Measurements from ENCODE around the gene GINS2.

- peak; percentile 52 to 56 for TF ChIP-seq CTCF (conservative IDR thresholded peaks at IDR 0.05 in 1 of 2, IDR thresholded peaks at IDR 0.05 in 1 of 2; ENCODE audit: extremely low read depth in 1 of 2, insufficient read depth in 1 of 2, low read depth in 1 of 2, low read length in 2 of 2)
- TF ChIP-seq EZH2 (IDR thresholded peaks at IDR 0.05; ENCODE audit: borderline replicate concordance, low read length): no peak
Measured at GRCh38 chr16:85675251-85675874, 13.4 kb downstream of the GINS2 start.
